Suppressor macrophage treated with lipopolysaccharide for 1 hour (primary cell): Measurements from ENCODE around the gene MXRA7.

Experiments
- DNase-seq, 3 donors: peaks; one replicate each; pipeline ENCODE4 v3.0.0-alpha.2; 2020 to 2022

The MXRA7 gene

GRCh38 chr17:76691379-76692191 is 19.2 kb downstream of the MXRA7 start:
- no peak for DNase-seq

DNA sequence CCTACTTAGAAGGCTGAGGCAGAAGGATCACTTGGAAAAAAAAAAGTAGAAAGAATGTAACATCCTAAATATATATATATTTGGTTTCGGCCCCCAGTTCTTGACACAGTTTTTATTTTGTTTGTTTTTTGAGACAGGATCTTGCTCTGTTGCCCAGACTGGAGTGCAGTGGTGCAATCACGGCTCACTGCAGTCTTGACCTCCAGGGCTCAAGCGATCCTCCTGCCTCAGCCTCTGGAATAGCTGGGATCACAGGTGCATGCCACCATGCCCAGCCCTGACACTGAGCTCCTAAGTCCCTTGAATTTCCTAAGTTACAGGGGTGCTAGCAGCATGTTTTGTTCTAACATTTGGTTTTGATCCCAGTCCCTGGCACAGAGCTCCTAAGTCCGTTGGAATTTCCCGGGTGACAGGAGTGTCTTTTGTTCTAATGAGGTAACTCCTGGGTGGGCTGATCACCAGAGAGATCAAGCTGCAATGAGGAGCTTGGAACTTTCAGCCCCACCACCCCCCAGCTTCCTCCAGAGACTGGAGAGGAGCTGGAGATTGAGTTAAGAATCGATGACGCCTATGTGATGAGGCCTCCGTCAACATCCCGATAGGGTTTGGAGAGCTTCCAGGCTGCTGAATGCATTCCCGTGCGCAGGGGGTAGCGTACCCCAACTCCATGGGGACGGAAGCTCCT is 20.0 kb downstream of the MXRA7 start:
- no peak for DNase-seq

GRCh38 chr17:76689859-76690258 is 20.9 kb downstream of the MXRA7 start:
- DNase-seq: no peak

- no peak for DNase-seq
These were observed 22.6 kb downstream of the MXRA7 start for GRCh38 chr17:76688165-76688622.

GRCh38 chr17:76687298-76688164 is 23.2 kb downstream of the MXRA7 start:
- no peak for DNase-seq

DNA sequence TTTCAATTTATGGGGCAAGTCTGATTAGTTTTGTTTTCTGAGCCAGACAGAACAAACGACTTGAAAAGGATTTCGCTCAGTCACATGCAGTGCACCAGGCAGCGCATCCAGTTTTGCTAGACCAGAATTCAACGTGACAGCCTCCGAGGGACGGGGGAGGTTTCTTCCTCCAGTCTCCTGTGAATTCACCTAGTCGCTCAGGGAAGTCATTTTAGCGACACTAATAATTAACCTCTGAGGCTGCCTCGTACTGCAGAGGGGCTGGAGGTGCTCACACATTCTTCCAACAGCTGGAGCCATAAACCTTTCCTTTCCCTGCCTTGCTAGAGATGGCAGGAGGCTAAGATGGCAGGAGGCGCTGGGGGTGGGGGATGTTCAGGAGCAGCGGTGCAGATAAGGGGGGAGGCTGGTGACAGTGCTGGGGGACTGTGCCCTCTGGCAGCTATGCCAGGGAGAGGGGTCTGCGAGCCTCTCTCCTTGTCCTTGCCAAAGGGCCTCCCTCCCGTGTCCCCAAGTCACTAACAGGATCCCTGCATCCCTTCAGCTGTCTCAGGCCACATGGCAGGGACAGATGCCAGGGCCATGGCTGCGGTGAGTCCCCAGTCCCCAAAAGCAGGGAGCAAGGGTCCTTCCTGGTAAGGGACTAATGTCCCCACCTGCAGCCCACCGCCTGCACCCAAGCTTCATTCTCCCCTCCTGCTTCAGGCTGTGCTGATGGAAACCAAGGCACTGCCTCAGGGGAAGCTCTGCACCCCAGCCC is 24.0 kb downstream of the MXRA7 start:
- DNase-seq: no peak

GRCh38 chr17:76685846-76686245 is 24.9 kb downstream of the MXRA7 start:
- no peak for DNase-seq

DNA sequence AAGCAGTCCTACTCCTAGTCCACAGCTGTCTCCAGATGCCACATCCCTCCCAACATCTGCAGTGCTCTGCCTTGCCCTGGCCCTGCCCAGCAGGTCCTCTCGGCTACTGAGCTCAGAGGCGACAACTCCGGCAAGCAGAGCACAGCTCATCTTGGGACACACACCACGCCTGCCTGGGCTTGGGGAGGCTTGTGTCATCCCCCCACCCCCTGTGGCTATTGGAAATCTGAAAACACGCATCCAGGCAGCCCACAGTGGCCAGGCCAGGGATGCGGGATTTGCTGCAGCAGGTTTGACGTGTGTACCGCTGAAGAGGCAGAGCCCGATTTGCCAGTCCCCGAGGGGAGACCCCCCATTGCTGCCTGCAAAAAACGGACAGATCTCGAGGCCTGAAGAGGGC is 25.4 kb downstream of the MXRA7 start:
- DNase-seq: no peak

DNA sequence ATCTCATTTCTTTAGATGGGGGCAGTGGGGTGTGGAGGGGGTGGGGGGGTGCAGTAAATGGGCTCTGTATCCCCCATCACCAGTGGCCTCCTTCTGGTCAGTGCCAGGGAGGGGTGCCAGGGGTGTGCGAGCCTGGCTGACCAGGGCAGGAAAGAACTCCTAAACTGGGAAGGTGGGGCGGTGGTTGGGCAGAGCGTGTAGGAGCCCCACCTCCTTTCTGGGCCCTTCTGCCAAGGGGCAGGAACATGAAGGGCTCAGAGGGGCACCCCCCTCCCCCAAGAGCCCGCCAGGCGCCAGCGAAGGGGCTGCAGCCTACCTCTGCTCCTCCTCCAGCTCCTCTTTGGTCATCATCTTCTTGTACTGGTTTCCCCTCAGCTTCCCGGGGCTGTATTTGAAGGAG is 26.0 kb downstream of the MXRA7 start:
- DNase-seq: no peak

- DNase-seq: no peak
These were observed 26.6 kb downstream of the MXRA7 start for GRCh38 chr17:76683921-76684745.

DNA sequence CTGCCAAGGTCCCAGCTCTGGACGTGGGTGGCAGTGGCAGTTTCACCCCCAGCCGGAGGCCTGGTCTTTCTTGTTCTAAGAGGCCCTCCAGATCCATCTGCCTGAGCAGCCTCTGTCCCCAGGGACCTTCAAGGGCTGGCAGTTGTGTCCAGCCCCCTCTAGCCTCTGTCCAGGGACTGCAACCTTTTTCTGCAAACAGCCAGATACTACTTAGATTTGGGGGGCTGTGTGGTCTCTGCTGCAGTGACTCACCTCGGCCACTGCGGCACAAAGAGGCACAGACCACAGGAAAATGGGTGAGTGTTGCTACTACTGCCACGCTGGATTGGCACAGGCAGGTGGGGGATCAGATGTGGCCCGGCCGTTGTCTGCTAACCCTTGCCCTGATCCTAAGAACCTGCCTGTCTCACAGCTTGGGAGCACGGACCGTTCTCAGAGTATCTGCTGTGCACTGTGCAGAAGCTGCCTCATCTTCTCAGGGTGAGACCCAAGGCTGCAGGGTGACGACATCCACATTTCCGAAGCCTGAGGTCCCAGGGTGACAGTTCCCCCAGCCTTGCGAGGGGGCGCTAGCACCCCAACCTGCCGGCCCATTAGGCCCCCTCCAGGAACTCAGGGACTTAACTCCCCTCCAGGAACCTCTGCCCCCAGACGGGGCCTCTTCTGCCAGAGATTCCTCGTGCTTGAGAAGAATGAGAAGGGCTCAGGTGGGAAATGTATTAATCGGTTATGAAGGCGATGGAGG is 27.6 kb downstream of the MXRA7 start:
- no peak for DNase-seq

GRCh38 chr17:76682296-76682695 is 28.5 kb downstream of the MXRA7 start:
- no peak for DNase-seq

DNA sequence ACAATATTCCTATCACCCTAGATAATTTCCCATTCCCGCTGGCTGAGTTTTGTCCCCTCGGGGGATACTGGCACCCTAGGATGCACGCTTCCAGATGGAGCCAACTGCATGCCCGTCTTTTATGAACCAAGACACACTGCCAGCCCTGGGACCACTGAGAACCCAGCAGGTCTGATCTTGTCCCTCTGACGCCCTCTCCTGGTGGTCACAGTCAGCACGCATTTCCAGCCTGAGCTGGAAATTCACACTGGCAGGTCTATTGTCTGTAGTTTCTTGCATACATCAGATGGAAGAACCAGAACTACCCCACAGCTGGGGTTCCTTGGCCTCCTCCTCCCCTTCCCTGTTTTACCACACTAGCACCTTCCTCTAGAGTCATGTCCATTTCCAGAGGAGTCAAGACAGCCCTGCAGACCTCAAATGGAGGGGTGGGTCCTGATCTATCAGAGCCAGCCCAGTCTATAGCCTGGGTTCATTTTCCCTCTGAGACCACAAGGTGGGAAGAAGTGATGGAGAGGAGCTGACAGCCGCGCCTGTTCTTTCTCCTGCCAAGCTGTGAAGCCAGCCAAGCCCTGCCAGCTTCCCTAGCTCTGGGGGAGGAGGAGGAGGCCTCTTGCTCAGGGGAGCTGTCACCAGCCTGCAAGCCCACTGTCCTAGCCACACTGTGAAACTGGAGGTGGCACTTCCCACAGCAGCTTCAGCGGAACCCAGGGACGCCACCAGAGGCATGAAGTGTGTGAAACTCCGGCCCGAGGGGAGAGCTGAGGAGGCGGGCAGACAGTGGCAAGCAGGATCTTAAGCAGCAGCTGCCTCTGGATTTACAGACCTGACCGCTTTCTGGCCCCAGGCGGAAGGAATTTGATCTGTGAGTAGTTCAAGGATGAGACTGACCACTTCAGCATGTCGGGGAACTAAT is 29.3 kb downstream of the MXRA7 start:
- DNase-seq: peak; percentile 67 to 83 (median 70)

GRCh38 chr17:76679239-76679638 is 31.5 kb downstream of the MXRA7 start:
- DNase-seq: peak; percentile 30 to 52 (median 39)

DNA sequence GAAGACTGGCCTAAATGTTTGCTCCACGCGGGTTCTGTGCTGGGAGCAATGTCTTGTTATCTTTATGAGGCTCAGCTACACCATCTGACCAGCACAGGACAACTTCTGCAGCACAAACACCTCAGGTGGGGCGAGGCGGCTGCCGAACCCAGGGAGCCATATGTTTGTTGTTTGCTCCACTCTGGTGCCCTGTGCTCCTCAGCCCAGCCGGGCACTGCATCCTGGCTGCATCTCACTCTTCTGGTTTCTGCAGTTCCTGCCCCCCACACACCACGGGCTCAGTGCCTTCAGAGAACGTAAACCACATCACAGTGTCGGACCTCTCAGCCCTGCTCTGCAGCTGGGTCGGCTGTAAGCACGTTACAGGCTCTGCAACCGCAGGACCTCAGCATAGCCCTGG is 32.4 kb downstream of the MXRA7 start:
- no peak for DNase-seq

DNA sequence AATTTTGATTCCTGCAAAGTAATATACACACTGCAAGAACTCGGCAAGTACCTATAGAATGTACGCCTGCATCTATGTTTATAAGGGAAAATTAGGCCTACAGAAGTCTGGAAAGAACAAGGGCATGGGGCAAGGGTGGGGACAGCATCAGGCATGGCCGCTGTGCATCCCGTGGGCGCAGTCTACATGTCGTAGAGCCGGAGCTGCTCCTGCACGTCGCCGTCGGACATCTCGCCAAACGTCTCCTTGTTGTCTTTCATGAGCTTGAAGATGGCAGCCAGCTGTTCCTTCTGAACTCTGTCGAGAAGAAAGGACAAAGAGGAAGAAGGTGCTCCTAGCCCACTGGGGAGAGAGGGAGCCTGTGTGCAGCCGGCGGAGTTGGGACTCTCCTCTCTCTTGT is 33.4 kb downstream of the MXRA7 start:
- no peak for DNase-seq

DNA sequence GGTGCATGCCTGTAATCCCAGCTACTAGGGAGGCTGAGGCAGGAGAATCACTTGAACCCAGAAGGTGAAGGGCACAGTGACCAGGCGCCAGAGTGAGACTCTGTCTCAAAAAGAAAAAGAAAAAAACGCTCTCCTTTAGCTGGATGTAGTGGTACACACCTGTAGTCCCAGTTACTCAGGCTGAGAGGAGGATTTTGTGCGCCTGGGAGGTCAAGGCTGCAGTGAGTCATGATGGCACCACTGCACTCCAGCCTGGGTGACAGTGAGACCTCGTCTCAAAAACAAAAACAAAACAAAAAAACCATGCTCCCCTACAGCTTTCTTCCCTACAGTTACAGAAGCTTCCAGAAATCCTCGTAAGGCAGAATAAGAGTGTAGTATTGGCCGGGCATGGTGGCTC is 34.1 kb downstream of the MXRA7 start:
- DNase-seq: no peak

DNA sequence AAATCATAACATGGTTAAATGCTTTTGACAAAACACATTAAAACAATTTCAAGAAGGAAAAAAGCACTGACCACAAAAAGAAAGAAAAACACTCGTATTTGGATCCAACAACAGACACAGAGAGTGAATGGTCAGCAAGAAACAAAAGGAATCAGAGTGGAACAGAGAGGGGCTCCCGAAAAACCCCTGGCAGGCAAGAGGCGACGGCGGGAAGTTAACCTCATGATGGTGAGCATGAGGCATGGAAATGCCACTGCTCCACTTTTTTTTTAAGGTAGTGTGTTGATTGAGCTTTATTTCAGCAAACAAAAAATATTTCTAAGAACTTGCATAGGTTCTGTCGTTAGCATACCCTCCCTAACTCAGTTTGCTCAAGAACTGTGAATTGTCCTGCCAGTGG is 35.1 kb downstream of the MXRA7 start:
- no peak for DNase-seq

- DNase-seq: no peak
These were observed 36.2 kb downstream of the MXRA7 start for GRCh38 chr17:76674600-76674999.

- DNase-seq: no peak
These were observed 37.0 kb downstream of the MXRA7 start for GRCh38 chr17:76673729-76674128.
